HEK293 (cell line): Measurements from ENCODE around the gene MAGEL2.

ENCODE experiments used
- CTCF ChIA-PET: fragments of 350-600 bp; formaldehyde crosslinking; extraction: SDS; loops from one replicate; lab custom pipeline; 2021; ENCODE audit warnings: antibody characterized with exemption; lab: Yijun Ruan, JAX
- POLR2A ChIA-PET: fragments of 300-600 bp; formaldehyde crosslinking; extraction: SDS; loops from one replicate; lab custom pipeline; 2020; ENCODE audit warnings: antibody characterized with exemption, inconsistent platforms; lab: Yijun Ruan, JAX
- H3K27ac ChIP-seq: fragments of 200-500 bp; sonication (Bioruptor generic); 2 replicates; pipeline ENCODE4 v1.5.1; 2014; ENCODE audit warnings: low read depth, low read length, control low read depth, inconsistent platforms; ENCODE audit errors: extremely low read depth
- H3K36me3 ChIP-seq, 2 experiments: fragments of 200-500 bp in 1 of 2; sonication (Bioruptor generic) in 1 of 2; 1 replicate in 1 of 2; 2 replicates in 1 of 2; pipeline ENCODE4 v1.5.1; 2014 to 2017; ENCODE audit warnings: inconsistent platforms in 2 of 2, low read length in 2 of 2; ENCODE audit not compliant: control insufficient read depth in 2 of 2, insufficient read depth in 1 of 2
- H3K4me1 ChIP-seq: fragments of 200-500 bp; sonication (Bioruptor generic); 2 replicates; pipeline ENCODE4 v1.5.1; 2014; ENCODE audit warnings: mild to moderate bottlenecking, low read length, inconsistent platforms; ENCODE audit not compliant: control insufficient read depth, insufficient read depth
- H3K4me3 ChIP-seq: 2 replicates; pipeline ENCODE4 v1.5.1; 2011; ENCODE audit warnings: low read depth, mild to moderate bottlenecking, control low read depth, low read length, moderate library complexity
- H3K9me3 ChIP-seq: fragments of 200-500 bp; sonication (Bioruptor generic); 2 replicates; pipeline ENCODE4 v1.5.1; 2014; ENCODE audit warnings: low read depth, low read length, inconsistent platforms; ENCODE audit not compliant: control insufficient read depth, insufficient read depth
- KLF16 ChIP-seq: fragments of 450-650 bp; formaldehyde crosslinking; IDR thresholded peaks from 2 replicates; pipeline ENCODE4 v1.5.1; 2017; ENCODE audit warnings: missing biosample characterization, missing genetic modification characterization
- MYNN ChIP-seq: fragments of 450-650 bp; formaldehyde crosslinking; IDR thresholded peaks from 2 replicates; pipeline ENCODE4 v1.5.1; 2016; ENCODE audit warnings: missing biosample characterization, missing genetic modification characterization, borderline replicate concordance
- MZF1 ChIP-seq: fragments of 450-650 bp; formaldehyde crosslinking; IDR thresholded peaks from 2 replicates; pipeline ENCODE4 v1.5.1; 2017; ENCODE audit warnings: missing biosample characterization, missing genetic modification characterization, borderline replicate concordance
- PBX3 ChIP-seq: sonication (generic); formaldehyde crosslinking; IDR thresholded peaks from 2 replicates; pipeline ENCODE4 v1.8.1; 2022; ENCODE audit warnings: mild to moderate bottlenecking, moderate library complexity, missing genetic modification reagents
- SP2 ChIP-seq: fragments of 450-650 bp; formaldehyde crosslinking; IDR thresholded peaks from 2 replicates; pipeline ENCODE4 v1.5.1; 2016; ENCODE audit warnings: missing biosample characterization, missing genetic modification characterization
- YY1 ChIP-seq: fragments of 450-650 bp; formaldehyde crosslinking; IDR thresholded peaks from 2 replicates; pipeline ENCODE4 v1.5.1; 2018; ENCODE audit warnings: missing biosample characterization, missing genetic modification characterization
- ZBTB26 ChIP-seq: fragments of 450-650 bp; formaldehyde crosslinking; optimal IDR thresholded peaks from 2 replicates; pipeline ENCODE3; 2016; ENCODE audit warnings: missing biosample characterization, mild to moderate bottlenecking, missing genetic modification characterization
- ZIC2 ChIP-seq: fragments of 450-650 bp; formaldehyde crosslinking; IDR thresholded peaks from 2 replicates; pipeline ENCODE4 v1.5.1; 2016; ENCODE audit warnings: missing biosample characterization, missing genetic modification characterization
- ZNF10 ChIP-seq: fragments of 450-650 bp; formaldehyde crosslinking; IDR thresholded peaks from 2 replicates; pipeline ENCODE4 v1.5.1; 2017; ENCODE audit warnings: missing biosample characterization, missing genetic modification characterization
- ZNF121 ChIP-seq: fragments of 450-650 bp; formaldehyde crosslinking; IDR thresholded peaks from 2 replicates; pipeline ENCODE4 v1.5.1; 2016; ENCODE audit warnings: missing biosample characterization, missing genetic modification characterization
- ZNF19 ChIP-seq: fragments of 450-650 bp; formaldehyde crosslinking; IDR thresholded peaks from 2 replicates; pipeline ENCODE4; 2016; ENCODE audit warnings: missing biosample characterization, missing genetic modification characterization, low read depth
- ZNF239 ChIP-seq: fragments of 450-650 bp; formaldehyde crosslinking; IDR thresholded peaks from 2 replicates; pipeline ENCODE4 v1.5.1; 2016; ENCODE audit warnings: missing biosample characterization, missing genetic modification characterization
- ZNF341 ChIP-seq: fragments of 450-650 bp; formaldehyde crosslinking; IDR thresholded peaks from 2 replicates; pipeline ENCODE4; 2016; ENCODE audit warnings: low read depth, missing biosample characterization, missing genetic modification characterization
- ZNF362 ChIP-seq: fragments of 450-650 bp; formaldehyde crosslinking; IDR thresholded peaks from 2 replicates; pipeline ENCODE4 v1.5.1; 2016; ENCODE audit warnings: missing biosample characterization, missing genetic modification characterization
- ZNF394 ChIP-seq: fragments of 450-650 bp; formaldehyde crosslinking; IDR thresholded peaks from 2 replicates; pipeline ENCODE4 v1.5.1; 2016; ENCODE audit warnings: missing biosample characterization, missing genetic modification characterization, mild to moderate bottlenecking, moderate library complexity, borderline replicate concordance
- ZNF513 ChIP-seq: fragments of 450-650 bp; IDR thresholded peaks from 2 replicates; pipeline ENCODE4 v1.5.1; 2018; ENCODE audit warnings: missing biosample characterization, missing genetic modification characterization
- ZNF600 ChIP-seq: fragments of 450-650 bp; formaldehyde crosslinking; IDR thresholded peaks from 2 replicates; pipeline ENCODE4 v1.5.1; 2016; ENCODE audit warnings: missing biosample characterization, missing genetic modification characterization
- ZNF768 ChIP-seq: fragments of 450-650 bp; formaldehyde crosslinking; IDR thresholded peaks from 2 replicates; pipeline ENCODE4 v1.5.1; 2018; ENCODE audit warnings: missing biosample characterization, mild to moderate bottlenecking, missing genetic modification characterization
- ZSCAN4 ChIP-seq: fragments of 450-650 bp; formaldehyde crosslinking; IDR thresholded peaks from 2 replicates; pipeline ENCODE4 v1.5.1; 2017; ENCODE audit warnings: missing biosample characterization, missing genetic modification characterization
- TF ChIP-seq, protein P1 (sequence below): fragments of 450-650 bp; formaldehyde crosslinking; IDR thresholded peaks from 2 replicates; pipeline ENCODE4 v1.5.1; 2016; ENCODE audit warnings: missing biosample characterization, missing genetic modification characterization

MAGEL2 gene

DNA sequence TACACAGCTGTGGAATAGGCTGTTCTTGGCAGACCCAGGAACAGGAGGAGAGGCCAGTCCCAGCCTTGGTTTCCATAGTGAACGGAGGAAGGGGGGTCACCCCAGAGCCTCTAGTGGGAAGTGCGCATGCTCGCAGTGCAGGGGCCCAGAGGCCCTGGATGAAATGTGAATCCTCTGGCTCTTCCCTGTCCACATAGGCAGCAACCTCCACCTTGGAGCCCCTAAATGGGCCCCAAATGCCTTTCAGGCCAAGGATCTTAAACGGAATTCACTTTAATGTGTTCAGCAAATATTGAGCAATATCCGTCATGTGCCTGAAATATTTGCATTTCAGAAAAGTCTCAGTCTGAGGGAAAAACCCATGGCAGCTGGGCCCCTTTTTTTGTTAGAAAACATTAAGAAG lies 42.8 kb upstream of the MAGEL2 start:
- TF ChIP-seq ZNF19 (no peak), ZSCAN4 (tag by site-specific recombination) (no peak)
- H3K36me3 ChIP-seq, result no peaks in the 10 kb centered on the region
- ChIA-PET CTCF (no interaction called here), POLR2A (no interaction called here)
- no peaks in the 10 kb centered on the region for H3K9me3 ChIP-seq
- no peak overlapping the region for H3K4me3 ChIP-seq
- no peaks in the 10 kb centered on the region for H3K4me1 ChIP-seq
- no peak overlapping the region for H3K27ac ChIP-seq

DNA sequence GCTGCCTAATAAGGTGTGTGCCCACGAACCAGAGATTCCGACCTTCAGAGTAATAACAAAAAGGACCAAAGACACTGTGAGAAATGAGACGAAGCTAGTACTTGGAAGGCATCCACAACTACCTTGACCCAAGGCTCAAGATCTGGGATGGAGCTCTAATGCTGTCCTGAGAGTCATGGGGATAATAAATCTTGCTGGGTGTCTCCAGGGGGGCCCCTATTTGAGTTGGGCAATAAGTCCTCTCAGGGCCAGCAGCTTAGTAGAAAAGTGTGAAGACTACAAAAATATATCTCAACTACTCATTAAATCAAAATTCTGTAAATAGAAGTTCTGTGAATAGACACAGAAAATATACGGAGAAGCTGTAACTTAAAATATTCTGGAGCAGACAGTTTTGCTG lies 42.3 kb upstream of the MAGEL2 start:
- no peak overlapping the region for H3K27ac ChIP-seq
- no peaks in the 10 kb centered on the region for H3K9me3 ChIP-seq
- no peaks in the 10 kb centered on the region for H3K36me3 ChIP-seq
- TF ChIP-seq ZNF239 (tag by site-specific recombination) (no peak), ZNF362 (no peak), ZNF121 (no peak), ZNF341 (no peak), ZIC2 (tag by site-specific recombination) (no peak), ZNF394 (tag by site-specific recombination) (no peak), MYNN (tag by site-specific recombination) (no peak), SP2 (no peak)
- TF ChIP-seq, protein P1, sequence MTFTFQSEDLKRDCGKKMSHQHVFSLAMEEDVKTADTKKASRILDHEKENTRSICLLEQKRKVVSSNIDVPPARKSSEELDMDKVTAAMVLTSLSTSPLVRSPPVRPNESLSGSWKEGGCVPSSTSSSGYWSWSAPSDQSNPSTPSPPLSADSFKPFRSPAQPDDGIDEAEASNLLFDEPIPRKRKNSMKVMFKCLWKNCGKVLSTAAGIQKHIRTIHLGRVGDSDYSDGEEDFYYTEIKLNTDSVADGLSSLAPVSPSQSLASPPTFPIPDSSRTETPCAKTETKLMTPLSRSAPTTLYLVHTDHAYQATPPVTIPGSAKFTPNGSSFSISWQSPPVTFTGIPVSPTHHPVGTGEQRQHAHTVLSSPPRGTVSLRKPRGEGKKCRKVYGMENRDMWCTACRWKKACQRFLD, result no peak
- TF ChIP-seq, all 188 proteins: peak for 0
- Histone ChIP-seq H3K4me1 (no peaks in the 10 kb centered on the region), H3K4me3 (no peak overlapping the region)
- ChIA-PET CTCF (interaction anchor here (0.6 kb wide), 1 partner anchor 23 kb away, joined by 6 read pairs; no protein-coding TSS in a partner anchor), POLR2A (no interaction called here)

DNA sequence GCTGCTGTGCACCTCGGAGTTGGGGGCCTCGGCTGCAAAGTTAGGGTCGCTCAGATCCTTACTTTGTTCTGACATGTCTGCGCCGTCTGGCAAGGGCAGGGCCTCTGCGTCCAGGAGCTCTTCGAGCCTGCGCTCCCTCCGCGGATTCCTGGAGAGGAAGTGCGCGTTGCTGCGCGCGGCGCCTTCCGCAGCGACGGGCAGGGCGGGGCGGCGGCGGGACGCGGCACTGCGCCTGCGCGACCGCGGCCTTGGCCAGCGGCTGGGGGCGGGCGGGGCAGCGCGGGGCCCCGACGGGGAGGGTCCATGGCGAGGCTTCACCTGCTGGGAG lies 39.4 kb upstream of the MAGEL2 start, which contains the start of gene NDN:
TSS of gene NDN (minus strand) at position 163 of the 328 bp plus-strand sequence. CDS start at position 75, 88 bp downstream.
- Histone ChIP-seq H3K27ac (no peak within 1 kb of the TSS), H3K4me1 (no peaks in the 10 kb centered on the region), H3K36me3 (no peaks in the 10 kb centered on the region), H3K4me3 (no peak within 1 kb of the TSS), H3K9me3 (no peaks in the 10 kb centered on the region)
- ChIA-PET CTCF (no interaction called here), POLR2A (no interaction called here)
- no peak for TF ChIP-seq ZNF768 (tag by site-specific recombination)
- TF ChIP-seq MZF1 (tag by site-specific recombination), result no peak
- no peak for TF ChIP-seq ZNF600
- TF ChIP-seq PBX3, result no peak
- no peak for TF ChIP-seq ZBTB26
- no peak for TF ChIP-seq ZNF513 (tag by site-specific recombination)
- no peak for TF ChIP-seq YY1 (tag by site-specific recombination)
- no peak for TF ChIP-seq KLF16 (tag by site-specific recombination)
- no peak for TF ChIP-seq ZNF10 (tag by site-specific recombination)
